ENCODE data around the gene INHBC.

DNA sequence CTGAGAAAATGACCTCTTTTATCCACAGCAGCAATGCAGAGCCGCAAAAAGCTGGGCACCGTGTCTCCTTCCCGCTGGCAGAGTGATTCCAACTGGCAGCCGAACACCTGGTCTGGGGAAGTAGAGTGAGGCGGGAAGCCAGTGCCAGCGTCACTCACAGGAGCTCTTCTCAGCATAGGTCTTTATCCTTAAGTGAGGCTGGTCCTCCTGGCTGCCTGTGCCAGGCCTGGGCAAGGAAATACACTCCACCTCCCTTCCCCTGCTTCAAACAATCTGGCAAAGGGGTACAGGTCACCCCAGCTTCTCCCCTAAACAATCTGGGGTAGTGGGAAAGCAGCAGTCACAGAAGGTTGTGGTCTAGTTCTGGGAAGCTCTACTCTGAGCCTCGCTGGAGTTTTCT is 40.3 kb downstream of the INHBC start:
- TF ChIP-seq, protein P1, sequence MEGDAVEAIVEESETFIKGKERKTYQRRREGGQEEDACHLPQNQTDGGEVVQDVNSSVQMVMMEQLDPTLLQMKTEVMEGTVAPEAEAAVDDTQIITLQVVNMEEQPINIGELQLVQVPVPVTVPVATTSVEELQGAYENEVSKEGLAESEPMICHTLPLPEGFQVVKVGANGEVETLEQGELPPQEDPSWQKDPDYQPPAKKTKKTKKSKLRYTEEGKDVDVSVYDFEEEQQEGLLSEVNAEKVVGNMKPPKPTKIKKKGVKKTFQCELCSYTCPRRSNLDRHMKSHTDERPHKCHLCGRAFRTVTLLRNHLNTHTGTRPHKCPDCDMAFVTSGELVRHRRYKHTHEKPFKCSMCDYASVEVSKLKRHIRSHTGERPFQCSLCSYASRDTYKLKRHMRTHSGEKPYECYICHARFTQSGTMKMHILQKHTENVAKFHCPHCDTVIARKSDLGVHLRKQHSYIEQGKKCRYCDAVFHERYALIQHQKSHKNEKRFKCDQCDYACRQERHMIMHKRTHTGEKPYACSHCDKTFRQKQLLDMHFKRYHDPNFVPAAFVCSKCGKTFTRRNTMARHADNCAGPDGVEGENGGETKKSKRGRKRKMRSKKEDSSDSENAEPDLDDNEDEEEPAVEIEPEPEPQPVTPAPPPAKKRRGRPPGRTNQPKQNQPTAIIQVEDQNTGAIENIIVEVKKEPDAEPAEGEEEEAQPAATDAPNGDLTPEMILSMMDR (IDR thresholded peaks at IDR 0.05), result no peak
- TF ChIP-seq POLR2A (IDR thresholded peaks at IDR 0.05), result no peak

Data from breast epithelium (tissue), 3 donors.